ENCODE measurements around the gene TEX26.

GRCh38 chr13:30924721-30925120 is 7.7 kb upstream of the TEX26 start:
- TF ChIP-seq CTCF (IDR thresholded peaks at IDR 0.05) (no peak), POLR2A (IDR thresholded peaks at IDR 0.05) (no peak)
